ENCODE data around the gene EVI2B.

GRCh38 chr17:31318851-31319661 is 5.2 kb upstream of the EVI2B start:
- no peak for TF ChIP-seq EP300 (conservative IDR thresholded peaks at IDR 0.05; ENCODE audit: poor library complexity, severe bottlenecking)
- no peak for TF ChIP-seq POLR2AphosphoS5 (IDR thresholded peaks at IDR 0.05)
- TF ChIP-seq CTCF (IDR thresholded peaks at IDR 0.05; ENCODE audit: poor library complexity, severe bottlenecking) = no peak
- TF ChIP-seq EZH2 (IDR thresholded peaks at IDR 0.05; ENCODE audit: borderline replicate concordance, insufficient read depth, low read length, poor library complexity, severe bottlenecking) = no peak
